ENCODE results near the gene TMIGD2.

Gene TMIGD2

DNA sequence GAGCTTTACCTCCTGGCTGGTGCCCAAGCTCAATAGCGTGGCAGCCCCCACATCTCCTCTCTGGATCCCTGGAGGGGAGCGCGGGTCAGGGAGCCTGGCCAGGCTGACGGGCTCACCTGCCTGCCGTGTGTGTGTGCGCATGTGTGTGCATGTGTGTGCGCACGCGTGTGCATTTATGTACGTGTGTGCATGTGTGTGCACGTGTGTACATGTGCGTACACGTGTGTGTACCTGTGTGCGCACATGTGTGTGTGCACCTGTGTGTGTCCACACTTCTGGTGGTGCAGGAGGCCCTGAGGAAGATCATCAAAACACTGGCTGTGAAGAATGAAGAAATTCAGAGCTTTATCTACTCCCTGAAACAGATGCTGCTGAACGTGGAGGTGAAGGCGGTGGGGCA is 3.5 kb upstream of the TMIGD2 start:
- Histone ChIP-seq H3K36me3 (ENCODE audit: control insufficient read depth in 2 of 2, insufficient read depth in 2 of 2, low read length in 2 of 2) (no peaks in the 10 kb centered on the region), H3K4me3 (ENCODE audit: low read length in 2 of 2) (no peak overlapping the region), H3K4me1 (ENCODE audit: control insufficient read depth, insufficient read depth, low read length) (no peaks in the 10 kb centered on the region), H3K9ac (ENCODE audit: low read length in 2 of 2) (no peak overlapping the region), H3K27me3 (ENCODE audit: control insufficient read depth in 1 of 2, insufficient read depth in 2 of 2, low read length in 2 of 2) (peaks cover 13 to 15% of the 10 kb centered on the region in 2 donors), H3K27ac (ENCODE audit: low read length) (no peak overlapping the region), H3K9me3 (ENCODE audit: control insufficient read depth in 2 of 2, low read length in 2 of 2) (no peaks in the 10 kb centered on the region)

DNA sequence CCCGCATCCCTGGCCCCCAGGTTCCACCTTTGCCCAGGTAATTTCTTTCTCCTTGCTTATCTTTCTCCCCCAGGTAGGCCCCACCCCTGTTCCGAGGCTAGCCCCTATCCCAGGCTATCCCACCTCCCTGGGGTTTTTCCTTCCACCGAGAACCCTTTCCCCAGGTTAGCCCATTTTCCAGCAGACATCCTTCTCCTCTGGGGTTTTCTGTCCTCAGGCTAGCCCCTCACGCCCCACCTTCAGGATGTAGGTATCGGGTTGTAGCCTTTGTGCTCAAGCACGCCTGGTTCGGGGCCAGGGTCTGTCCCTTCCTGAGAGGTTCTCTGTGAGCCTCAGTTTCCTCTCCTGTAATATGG is 3.0 kb upstream of the TMIGD2 start:
- Histone ChIP-seq H3K36me3 (ENCODE audit: control insufficient read depth in 2 of 2, insufficient read depth in 2 of 2, low read length in 2 of 2) (no peaks in the 10 kb centered on the region), H3K4me3 (ENCODE audit: low read length in 2 of 2) (no peak overlapping the region), H3K27me3 (ENCODE audit: control insufficient read depth in 1 of 2, insufficient read depth in 2 of 2, low read length in 2 of 2) (peaks cover 14 to 15% of the 10 kb centered on the region in 2 donors), H3K9me3 (ENCODE audit: control insufficient read depth in 2 of 2, low read length in 2 of 2) (no peaks in the 10 kb centered on the region), H3K27ac (ENCODE audit: low read length) (no peak overlapping the region), H3K4me1 (ENCODE audit: control insufficient read depth, insufficient read depth, low read length) (no peaks in the 10 kb centered on the region), H3K9ac (ENCODE audit: low read length in 2 of 2) (no peak overlapping the region)

- peaks cover 14 to 15% of the 10 kb centered on the region in 2 donors for H3K27me3 ChIP-seq (ENCODE audit: control insufficient read depth in 1 of 2, insufficient read depth in 2 of 2, low read length in 2 of 2)
Measured at GRCh38 chr19:4304538-4305256, 2.5 kb upstream of the TMIGD2 start, which contains the start of gene FSD1. TSS of gene FSD1 (plus strand) at chr19:4304598. CDS start at chr19:4304747, 149 bp downstream.

GRCh38 chr19:4303819-4304537 is 1.8 kb upstream of the TMIGD2 start:
- no peak overlapping the region for H3K4me3 ChIP-seq (ENCODE audit: low read length in 2 of 2)

More at GRCh38 chr19:4304538-4305256, 2.5 kb upstream of the TMIGD2 start, which contains the start of gene FSD1:
- H3K36me3 ChIP-seq (ENCODE audit: control insufficient read depth in 2 of 2, insufficient read depth in 2 of 2, low read length in 2 of 2), result no peaks in the 10 kb centered on the region
- no peaks in the 10 kb centered on the region for H3K4me1 ChIP-seq (ENCODE audit: control insufficient read depth, insufficient read depth, low read length)
- H3K9ac ChIP-seq (ENCODE audit: low read length in 2 of 2), result no peak within 1 kb of the TSS
- H3K27ac ChIP-seq (ENCODE audit: low read length), result no peak within 1 kb of the TSS
- no peak within 1 kb of the TSS for H3K4me3 ChIP-seq (ENCODE audit: low read length in 2 of 2)
- no peaks in the 10 kb centered on the region for H3K9me3 ChIP-seq (ENCODE audit: control insufficient read depth in 2 of 2, low read length in 2 of 2)

GRCh38 chr19:4301590-4302242 is 473 bp downstream of the TMIGD2 start:
- Histone ChIP-seq H3K4me3 (ENCODE audit: low read length in 2 of 2) (no peak overlapping the region), H3K36me3 (ENCODE audit: control insufficient read depth in 2 of 2, insufficient read depth in 2 of 2, low read length in 2 of 2) (no peaks in the 10 kb centered on the region), H3K9me3 (ENCODE audit: control insufficient read depth in 2 of 2, low read length in 2 of 2) (no peaks in the 10 kb centered on the region), H3K27ac (ENCODE audit: low read length) (no peak overlapping the region), H3K4me1 (ENCODE audit: control insufficient read depth, insufficient read depth, low read length) (no peaks in the 10 kb centered on the region), H3K9ac (ENCODE audit: low read length in 2 of 2) (no peak overlapping the region), H3K27me3 (ENCODE audit: control insufficient read depth in 1 of 2, insufficient read depth in 2 of 2, low read length in 2 of 2) (peaks cover 15% of the 10 kb centered on the region in 2 donors)

More at GRCh38 chr19:4303819-4304537, 1.8 kb upstream of the TMIGD2 start:
- Histone ChIP-seq H3K36me3 (ENCODE audit: control insufficient read depth in 2 of 2, insufficient read depth in 2 of 2, low read length in 2 of 2) (no peaks in the 10 kb centered on the region), H3K27me3 (ENCODE audit: control insufficient read depth in 1 of 2, insufficient read depth in 2 of 2, low read length in 2 of 2) (peaks cover 14 to 15% of the 10 kb centered on the region in 2 donors), H3K9me3 (ENCODE audit: control insufficient read depth in 2 of 2, low read length in 2 of 2) (no peaks in the 10 kb centered on the region), H3K4me1 (ENCODE audit: control insufficient read depth, insufficient read depth, low read length) (no peaks in the 10 kb centered on the region), H3K9ac (ENCODE audit: low read length in 2 of 2) (no peak overlapping the region), H3K27ac (ENCODE audit: low read length) (no peak overlapping the region)

DNA sequence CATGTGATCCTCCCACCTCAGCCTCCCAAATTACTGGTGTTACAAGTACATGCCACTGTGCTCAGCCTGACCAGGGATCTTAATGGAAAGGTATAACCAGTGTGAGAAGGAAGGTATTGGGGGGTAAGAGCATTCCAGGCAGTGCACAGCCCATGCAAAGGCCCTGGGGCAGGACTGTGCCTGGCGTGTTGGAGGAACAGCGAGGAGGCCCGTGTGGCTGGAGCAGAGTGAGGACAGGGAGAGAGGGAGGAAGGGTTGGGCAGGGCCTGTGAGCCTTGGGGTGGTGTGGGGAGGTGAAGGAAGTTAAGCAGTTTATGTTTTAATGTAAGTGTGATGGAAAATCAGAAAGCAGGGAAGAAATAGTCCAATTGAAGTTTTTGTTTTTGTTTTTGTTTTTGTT is 1.6 kb downstream of the TMIGD2 start:
- Histone ChIP-seq H3K4me1 (ENCODE audit: control insufficient read depth, insufficient read depth, low read length) (no peaks in the 10 kb centered on the region), H3K9me3 (ENCODE audit: control insufficient read depth in 2 of 2, low read length in 2 of 2) (no peaks in the 10 kb centered on the region), H3K4me3 (ENCODE audit: low read length in 2 of 2) (no peak overlapping the region), H3K9ac (ENCODE audit: low read length in 2 of 2) (no peak overlapping the region), H3K27ac (ENCODE audit: low read length) (no peak overlapping the region), H3K27me3 (ENCODE audit: control insufficient read depth in 1 of 2, insufficient read depth in 2 of 2, low read length in 2 of 2) (peaks cover 19 to 22% of the 10 kb centered on the region in 2 donors), H3K36me3 (ENCODE audit: control insufficient read depth in 2 of 2, insufficient read depth in 2 of 2, low read length in 2 of 2) (no peaks in the 10 kb centered on the region)

- Histone ChIP-seq H3K9ac (ENCODE audit: low read length in 2 of 2) (no peak overlapping the region), H3K27ac (ENCODE audit: low read length) (no peak overlapping the region), H3K9me3 (ENCODE audit: control insufficient read depth in 2 of 2, low read length in 2 of 2) (no peaks in the 10 kb centered on the region), H3K4me1 (ENCODE audit: control insufficient read depth, insufficient read depth, low read length) (no peaks in the 10 kb centered on the region), H3K4me3 (ENCODE audit: low read length in 2 of 2) (no peak overlapping the region), H3K36me3 (ENCODE audit: control insufficient read depth in 2 of 2, insufficient read depth in 2 of 2, low read length in 2 of 2) (no peaks in the 10 kb centered on the region), H3K27me3 (ENCODE audit: control insufficient read depth in 1 of 2, insufficient read depth in 2 of 2, low read length in 2 of 2) (peaks cover 10 to 17% of the 10 kb centered on the region in 2 donors)
Measured at GRCh38 chr19:4298810-4299550, 3.2 kb downstream of the TMIGD2 start.

GRCh38 chr19:4297901-4298809 is 4.0 kb downstream of the TMIGD2 start:
- Histone ChIP-seq H3K4me3 (ENCODE audit: low read length in 2 of 2) (no peak overlapping the region), H3K9ac (ENCODE audit: low read length in 2 of 2) (no peak overlapping the region), H3K9me3 (ENCODE audit: control insufficient read depth in 2 of 2, low read length in 2 of 2) (no peaks in the 10 kb centered on the region), H3K4me1 (ENCODE audit: control insufficient read depth, insufficient read depth, low read length) (no peaks in the 10 kb centered on the region), H3K27ac (ENCODE audit: low read length) (no peak overlapping the region), H3K27me3 (ENCODE audit: control insufficient read depth in 1 of 2, insufficient read depth in 2 of 2, low read length in 2 of 2) (peaks cover 7 to 14% of the 10 kb centered on the region in 2 donors), H3K36me3 (ENCODE audit: control insufficient read depth in 2 of 2, insufficient read depth in 2 of 2, low read length in 2 of 2) (no peaks in the 10 kb centered on the region)

DNA sequence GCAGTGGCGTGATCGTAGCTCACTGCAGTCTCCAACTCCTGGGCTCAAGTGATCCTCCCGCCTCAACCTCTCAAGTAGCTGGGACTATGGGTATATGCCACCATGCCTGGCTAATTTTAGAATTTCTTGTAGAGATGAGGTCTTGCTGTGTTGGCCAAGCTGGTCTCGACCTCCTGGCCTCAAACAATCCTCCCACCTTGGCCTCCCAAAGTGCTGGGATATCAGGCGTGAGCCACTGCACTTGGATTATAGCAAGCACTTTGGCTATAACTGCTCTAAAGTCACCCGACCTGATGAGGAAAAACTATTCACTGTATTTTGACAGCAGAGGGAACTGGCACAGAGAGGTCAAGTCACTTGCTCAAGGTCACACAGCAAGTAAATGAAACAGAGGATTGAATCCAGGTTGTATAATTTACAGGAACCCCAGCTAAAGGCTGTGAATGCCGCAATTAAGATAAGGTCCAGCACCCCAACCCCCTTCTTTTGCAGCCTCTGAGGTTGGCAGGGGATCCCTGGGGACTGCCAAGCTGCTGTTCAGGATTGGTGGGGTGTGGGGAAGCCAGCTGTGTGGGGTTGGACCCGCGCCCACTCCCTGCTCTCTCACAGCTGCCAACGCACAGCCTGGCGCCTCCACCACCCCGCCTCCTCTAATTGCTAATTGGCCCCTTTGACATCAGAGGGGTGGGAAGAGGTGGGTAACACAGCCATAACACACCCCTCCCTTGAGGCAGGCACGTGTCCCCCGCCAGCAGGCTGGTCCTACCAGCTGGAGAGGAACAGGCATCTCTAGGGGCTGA is 6.0 kb downstream of the TMIGD2 start:
- Histone ChIP-seq H3K36me3 (ENCODE audit: control insufficient read depth in 2 of 2, insufficient read depth in 2 of 2, low read length in 2 of 2) (no peaks in the 10 kb centered on the region), H3K27me3 (ENCODE audit: control insufficient read depth in 1 of 2, insufficient read depth in 2 of 2, low read length in 2 of 2) (peaks cover 7 to 16% of the 10 kb centered on the region in 2 donors), H3K4me1 (ENCODE audit: control insufficient read depth, insufficient read depth, low read length) (no peaks in the 10 kb centered on the region), H3K4me3 (ENCODE audit: low read length in 2 of 2) (no peak overlapping the region), H3K27ac (ENCODE audit: low read length) (no peak overlapping the region), H3K9me3 (ENCODE audit: control insufficient read depth in 2 of 2, low read length in 2 of 2) (no peaks in the 10 kb centered on the region), H3K9ac (ENCODE audit: low read length in 2 of 2) (no peak overlapping the region)
